ENCODE results near the gene IZUMO4.
"Not testable (repeated sequence)": the region's sequence is repeated elsewhere in the genome, so short reads cannot be mapped to it uniquely, and the experiment has no call there.

IZUMO4 gene

GRCh38 chr19:2129022-2129421 lies 32.3 kb downstream of the IZUMO4 start:
- no peak for FAIRE-seq

- FAIRE-seq = no peak
Measured at GRCh38 chr19:2129486-2129885, 32.8 kb downstream of the IZUMO4 start.

DNA sequence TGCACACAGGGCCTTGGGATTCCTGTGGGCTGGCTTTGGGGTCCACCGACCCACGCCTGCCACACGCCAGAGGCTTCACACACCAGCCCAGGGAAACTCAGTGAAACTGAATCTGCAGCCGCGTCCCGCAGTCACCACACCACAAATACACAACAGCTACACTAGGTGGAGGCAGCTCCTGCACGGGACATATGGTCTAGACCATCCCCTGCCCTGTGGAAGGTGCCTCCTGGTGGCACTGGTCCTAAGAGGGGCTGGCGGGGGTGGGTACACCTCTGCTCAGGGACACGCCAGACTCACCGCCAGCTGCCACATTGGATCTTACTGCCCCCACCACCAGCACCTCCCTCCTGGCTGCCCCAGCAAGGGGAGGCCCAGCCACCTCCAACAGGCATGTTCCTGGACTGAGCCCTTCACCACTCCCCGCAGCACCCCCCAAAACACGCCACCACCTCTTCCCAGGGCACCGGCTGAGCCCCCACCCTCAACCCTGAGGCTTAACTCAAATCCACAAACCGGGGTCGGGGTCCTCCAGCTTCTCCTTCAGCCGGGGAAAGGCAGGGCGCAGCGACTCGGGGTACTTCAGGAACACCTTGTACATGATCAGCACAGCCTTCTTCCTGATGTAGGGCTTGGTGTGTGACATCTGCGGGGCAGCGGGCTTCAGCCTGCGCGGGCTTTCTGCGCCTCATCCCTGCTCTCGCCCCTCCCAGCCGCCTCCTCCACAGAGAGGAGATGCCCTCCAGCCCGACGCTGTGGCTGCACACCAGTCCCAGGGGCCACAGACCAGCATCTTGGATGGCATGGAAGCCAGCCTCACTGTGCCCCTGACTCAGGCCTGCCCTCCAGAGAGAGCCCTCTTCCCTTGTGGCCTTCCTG lies 33.4 kb downstream of the IZUMO4 start:
- no peak for FAIRE-seq

DNA sequence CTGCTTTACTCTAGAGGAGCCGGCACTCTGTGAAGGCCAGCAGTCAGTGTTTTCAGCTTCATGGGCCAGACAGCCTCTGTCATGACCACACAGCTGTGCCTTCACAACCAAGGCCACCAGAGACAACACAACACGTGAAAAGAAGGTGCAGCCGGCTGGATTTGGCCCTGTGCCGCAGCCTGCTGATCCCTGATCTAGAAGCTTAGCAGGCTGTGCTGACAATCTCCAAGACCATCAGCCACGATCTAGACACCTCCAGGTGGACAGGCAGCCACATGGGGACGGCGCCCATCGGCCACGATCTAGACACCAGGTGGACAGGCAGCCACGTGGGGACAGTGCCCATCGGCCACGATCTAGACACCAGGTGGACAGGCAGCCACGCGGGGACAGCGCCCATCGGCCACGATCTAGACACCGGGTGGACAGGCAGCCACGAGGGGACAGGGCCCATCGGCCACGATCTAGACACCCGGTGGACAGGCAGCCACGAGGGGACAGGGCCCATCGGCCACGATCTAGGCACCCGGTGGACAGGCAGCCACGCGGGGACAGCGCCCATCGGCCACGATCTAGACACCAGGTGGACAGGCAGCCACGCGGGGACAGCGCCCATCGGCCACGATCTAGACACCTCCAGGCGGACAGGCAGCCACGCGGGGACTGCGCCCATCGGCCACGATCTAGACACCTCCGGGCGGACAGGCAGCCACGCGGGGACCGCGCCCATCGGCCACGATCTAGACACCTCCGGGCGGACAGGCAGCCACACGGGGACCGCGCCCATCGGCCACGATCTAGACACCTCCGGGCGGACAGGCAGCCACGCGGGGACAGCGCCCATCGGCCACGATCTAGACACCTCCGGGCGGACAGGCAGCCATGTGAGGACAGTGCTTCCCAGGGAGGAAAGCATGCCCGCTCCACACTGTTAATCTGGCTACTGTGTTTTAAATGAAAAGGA lies 34.6 kb downstream of the IZUMO4 start:
- FAIRE-seq = not testable (repeated sequence)

- no peak for FAIRE-seq
Measured at GRCh38 chr19:2132191-2132590, 35.5 kb downstream of the IZUMO4 start.

DNA sequence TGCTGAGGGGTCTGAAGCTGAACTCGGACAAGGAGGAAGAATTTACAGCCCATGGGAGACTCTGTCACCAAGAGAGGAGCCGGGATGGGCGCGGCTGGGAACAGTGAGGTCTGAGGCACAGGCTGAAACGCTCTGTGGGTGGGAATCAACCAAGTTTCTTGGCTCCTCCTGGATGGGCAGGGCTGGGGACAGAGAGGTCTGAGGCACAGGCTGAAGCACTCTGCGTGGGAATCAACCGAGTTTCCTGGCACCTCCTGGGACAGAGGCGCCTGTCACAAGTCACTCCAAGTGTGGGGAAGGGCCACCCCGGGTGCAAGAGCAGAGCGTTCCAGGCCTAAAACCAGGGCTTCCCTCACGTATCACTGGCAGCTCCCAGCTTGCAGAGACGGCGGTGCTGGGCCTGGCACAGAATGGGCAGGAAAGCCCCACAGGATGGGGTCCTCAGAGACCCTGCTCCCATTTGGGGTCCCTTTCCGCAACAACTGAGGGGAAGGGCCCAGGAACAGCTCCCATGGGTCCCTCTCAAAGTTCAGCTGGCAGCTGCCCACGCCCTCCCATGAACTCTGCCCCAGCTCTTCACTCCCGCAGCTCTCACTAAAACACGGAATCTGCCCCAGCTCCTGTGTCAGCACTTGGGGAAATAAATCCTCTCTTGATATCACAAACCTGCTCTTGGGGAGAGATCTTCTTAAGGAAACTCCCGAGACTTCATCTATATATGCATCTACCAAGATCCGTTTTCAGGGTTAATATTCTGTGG lies 36.2 kb downstream of the IZUMO4 start:
- no peak for FAIRE-seq

- FAIRE-seq = no peak
Measured at GRCh38 chr19:2135474-2136402, 39.0 kb downstream of the IZUMO4 start.

DNA sequence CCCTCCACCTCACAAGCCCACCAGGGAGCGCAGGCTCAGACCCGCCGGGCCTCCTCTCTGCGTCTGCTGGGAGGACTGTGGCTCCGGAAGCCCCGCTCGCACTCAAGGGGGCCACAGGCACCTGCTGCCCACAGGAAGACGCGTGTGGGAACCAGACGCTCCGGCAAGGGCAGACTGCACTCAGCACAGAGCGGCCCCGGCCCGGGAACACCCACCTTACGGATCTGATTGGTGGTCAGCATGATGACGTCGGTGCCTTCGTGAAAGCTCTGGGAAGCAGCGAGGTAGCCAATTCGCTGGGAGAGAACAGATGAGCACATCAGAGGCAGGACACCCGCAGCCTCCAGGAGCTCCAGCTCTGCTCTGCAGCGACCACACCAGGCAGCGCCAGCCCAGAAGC lies 40.1 kb downstream of the IZUMO4 start:
- FAIRE-seq = no peak

GRCh38 chr19:2138061-2138728 lies 41.5 kb downstream of the IZUMO4 start:
- FAIRE-seq = no peak

DNA sequence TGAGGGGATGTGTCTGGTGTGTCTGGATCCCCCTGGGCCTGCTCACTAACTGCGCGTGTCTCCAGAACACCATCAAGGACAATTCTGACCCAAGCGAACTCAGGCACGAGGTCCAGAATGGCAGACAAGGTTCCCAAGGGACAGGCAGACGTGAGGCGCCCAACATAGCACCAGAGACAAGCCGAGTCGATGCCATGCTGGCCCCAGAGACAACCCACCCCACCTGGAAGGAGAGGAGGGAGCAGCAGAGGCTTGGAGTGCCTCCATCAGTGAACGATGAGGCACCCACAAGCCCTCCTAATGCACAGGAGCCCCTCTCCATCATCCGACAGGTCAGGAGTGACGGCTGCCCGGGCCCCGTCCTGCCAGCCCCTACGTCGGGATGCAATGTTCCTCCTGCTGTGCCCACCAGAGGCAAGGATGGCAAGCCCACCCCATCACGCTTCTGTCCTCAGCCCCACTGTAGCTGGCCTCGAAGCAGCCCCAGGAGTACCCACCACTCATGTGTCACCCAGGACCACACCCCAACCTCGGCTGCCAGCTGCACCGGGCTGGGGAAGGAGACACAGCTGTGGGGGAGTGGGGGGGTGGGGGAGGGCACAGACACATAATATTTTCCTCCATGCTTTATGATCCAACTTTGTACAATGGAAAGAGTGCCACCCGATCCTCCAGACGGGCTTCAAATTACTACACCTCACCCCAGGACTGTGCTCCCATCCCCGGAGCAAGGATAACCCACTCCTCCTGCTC lies 42.8 kb downstream of the IZUMO4 start:
- FAIRE-seq = no peak

DNA sequence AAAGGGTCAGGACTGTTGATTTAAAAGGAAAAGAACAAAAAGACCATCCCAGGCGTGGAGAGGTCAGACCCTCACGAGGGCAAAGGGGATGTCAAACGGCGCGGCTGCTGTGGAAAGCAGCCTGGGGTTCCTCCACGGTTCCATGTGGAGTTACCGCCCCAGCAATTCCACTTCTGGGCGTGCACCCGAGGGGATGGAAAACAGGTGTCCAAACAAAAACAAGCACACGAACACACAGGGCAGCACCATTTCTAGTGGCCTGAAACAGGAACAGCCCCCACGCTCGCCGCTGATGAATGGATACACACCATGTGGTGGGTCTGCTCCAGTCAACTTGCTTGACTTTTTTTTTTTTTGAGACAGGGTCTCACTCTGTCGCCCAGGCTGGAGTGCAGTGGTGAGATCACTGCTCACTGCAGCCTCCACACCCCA lies 43.4 kb downstream of the IZUMO4 start:
- no peak for FAIRE-seq

DNA sequence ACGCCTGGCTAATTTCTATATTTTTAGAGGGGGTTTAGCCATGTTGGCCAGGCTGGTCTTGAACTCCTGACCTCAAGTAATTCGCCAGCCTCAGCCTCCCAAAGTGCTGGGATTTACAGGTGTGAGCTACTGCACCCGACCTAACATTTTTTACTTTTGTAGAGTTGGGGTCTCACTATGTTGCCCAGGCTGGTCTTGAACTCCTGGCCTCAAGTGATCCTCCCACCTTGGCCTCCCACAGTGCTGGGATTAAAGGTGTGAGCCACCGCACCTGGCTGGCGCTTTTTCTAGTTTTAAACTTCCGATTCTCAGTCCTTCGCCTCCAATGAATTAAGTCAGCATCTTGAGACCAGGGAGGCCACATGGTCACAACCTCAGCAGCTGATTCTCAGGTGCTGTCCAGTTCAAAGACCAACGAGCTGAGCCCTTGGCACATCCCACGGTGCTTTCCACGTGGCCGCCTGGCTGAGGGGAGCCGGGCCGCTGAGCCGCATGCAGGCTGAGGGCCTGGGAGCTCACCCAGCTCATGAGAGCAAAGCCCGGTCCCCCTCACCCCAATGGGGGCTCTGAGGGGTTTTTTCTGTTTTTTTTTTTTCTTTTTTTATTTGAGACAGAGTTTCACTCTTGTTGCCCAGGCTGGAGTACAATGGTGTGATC lies 45.6 kb downstream of the IZUMO4 start:
- FAIRE-seq = no peak

GRCh38 chr19:2144190-2144589 lies 47.5 kb downstream of the IZUMO4 start:
- no peak for FAIRE-seq

DNA sequence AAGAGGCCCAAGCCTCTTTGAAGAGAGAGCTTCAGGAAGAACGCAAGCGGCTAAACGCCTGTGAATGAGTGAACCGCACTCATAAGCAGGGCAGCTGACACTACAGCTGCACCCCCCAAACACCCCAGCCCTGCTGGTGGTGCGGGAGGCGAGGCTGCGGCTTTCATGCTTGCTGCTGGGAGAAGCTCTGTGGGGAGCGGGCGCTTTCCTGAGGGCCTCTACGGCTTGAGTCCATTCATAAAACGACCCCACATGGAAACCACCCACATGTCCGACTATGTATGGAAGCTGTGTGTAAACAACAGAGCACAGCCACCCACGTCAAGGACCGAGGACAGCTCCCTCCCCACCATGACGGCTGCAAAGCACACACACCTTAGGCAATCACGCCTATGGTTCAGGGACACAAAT lies 49.1 kb downstream of the IZUMO4 start:
- FAIRE-seq = no peak

GRCh38 chr19:2148482-2149135 lies 51.9 kb downstream of the IZUMO4 start:
- no peak for FAIRE-seq

All from G401.6 (cell line).